GM18526 (cell line): ENCODE measurements around the gene CALY.

Source experiments
- POLR2A ChIP-seq: IDR thresholded peaks from 3 replicates; pipeline ENCODE4 v1.6.1; 2011; ENCODE audit not compliant: insufficient read length; ENCODE audit errors: extremely low read depth

The CALY gene

DNA sequence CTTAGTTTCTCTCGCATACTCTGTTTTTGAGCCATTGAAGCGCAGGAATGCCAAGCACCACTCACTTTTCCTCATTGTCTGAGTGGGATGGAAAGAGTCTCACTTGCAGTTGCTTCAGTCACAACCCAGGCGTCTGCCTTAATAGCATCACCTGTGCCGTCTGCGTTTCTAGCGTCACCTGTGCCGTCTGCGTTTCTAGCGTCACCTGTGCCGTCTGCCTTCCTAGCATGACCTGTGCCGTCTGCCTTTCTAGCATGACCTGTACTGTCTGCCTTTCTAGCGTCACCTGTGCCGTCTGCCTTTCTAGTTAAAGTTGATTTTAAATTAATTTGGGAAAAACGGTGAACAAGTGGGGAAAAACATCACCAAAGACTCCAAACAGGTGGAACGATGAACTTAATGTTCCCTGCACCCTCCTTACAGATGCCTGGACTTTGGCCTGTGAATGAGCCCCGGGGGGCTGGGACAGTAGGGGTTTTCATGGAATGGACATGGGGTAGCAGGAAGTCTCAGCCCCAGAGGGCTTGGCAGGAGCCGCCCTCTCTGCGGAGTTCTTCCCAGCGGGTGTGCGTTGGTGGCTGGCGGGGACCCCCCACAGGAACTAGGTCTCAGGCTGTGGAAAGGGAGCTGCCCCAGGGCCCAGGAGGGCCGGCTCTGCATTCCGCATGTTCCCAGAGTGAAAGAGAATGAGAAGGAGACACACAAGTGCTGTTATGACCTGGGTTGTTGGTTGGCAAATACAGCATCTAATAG is 24.5 kb downstream of the CALY start:
- TF ChIP-seq POLR2A: no peak

DNA sequence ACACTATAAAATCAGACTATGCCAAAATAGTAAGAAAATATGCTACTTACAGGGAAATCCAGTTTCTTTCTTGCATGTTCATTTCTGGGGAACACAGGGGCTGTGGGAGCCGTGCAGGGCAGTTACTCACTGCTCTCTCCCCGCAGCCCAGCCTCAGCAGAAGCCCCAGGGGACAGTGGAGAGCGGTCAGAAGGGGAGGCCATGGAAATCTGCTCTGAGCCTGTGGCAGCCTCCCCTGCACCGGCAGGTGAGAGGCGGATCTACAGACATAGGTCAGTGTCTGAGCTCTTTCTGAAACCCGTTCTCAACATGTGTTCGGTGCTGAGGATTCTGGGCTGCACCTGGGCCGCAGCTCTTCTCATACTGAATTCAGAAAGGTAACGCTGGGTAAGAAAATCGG is 25.1 kb downstream of the CALY start:
- no peak for TF ChIP-seq POLR2A

DNA sequence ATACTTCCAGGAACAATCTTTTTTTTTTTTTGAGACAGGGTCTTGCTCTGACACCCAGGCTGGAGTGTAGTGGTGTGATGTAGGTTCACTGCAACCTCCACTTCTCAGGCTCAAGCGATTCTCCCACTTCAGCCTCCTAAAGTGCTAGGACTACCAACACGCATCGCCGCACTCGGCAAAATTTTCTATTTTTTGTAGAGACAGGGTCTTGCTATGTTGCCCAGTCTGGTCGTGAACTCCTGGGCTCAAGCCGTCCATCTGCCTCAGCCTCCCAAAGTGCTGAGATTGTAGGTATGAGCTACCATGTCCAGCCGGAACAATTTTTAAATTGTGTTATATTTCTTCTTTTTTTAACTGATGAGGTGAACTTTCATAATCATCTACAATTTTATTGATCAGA is 25.9 kb downstream of the CALY start:
- TF ChIP-seq POLR2A: no peak

DNA sequence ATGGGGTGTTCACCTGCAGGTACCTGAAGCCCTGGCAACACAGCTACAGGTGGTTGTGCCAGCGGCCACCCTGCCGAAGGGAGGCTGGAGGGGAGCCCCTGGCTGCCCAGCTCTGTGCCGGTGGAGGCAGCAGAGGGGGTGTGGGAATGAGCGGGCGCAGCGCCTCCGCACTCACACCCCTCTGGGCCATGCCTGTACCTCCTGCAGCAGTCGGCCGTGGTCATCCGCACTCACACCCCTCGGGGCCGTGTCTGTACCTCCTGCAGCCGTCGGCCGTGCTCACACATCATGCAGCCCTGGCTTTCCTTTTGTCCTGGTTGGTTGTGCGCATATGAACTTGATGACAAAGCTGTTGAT is 26.3 kb downstream of the CALY start:
- TF ChIP-seq POLR2A: no peak

GRCh38 chr10:133309720-133310398 is 26.8 kb downstream of the CALY start:
- no peak for TF ChIP-seq POLR2A

DNA sequence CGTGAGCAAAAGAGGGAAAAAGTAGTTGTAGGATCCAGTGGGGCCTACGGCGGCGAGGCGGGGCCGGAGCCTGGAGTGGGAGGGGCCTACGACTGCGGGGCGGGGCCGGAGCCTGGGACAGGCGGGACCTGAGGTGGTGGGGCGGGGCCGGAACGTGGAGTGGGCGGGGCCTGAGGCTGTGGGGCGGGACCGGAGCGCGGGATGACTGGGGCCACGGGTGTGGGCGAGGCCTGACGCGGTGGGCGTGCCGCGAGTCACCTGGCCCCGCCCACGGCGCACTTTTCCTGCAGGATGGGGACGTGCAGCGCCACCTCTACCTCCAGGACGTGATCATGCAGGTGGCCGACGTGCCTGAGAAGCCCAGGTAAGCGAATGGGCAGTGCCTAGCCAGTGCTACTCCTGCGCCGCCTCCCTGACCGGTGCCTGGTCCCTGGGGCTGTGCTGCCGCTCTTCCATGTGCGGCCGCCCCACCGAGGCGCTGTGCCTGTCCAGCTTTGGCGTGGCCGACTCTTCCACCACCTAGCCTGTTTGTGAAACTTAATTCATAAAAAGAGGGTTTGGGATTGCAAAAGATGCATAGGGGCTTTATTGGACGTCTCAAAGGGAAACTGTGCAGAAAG is 27.5 kb downstream of the CALY start:
- TF ChIP-seq POLR2A: no peak

DNA sequence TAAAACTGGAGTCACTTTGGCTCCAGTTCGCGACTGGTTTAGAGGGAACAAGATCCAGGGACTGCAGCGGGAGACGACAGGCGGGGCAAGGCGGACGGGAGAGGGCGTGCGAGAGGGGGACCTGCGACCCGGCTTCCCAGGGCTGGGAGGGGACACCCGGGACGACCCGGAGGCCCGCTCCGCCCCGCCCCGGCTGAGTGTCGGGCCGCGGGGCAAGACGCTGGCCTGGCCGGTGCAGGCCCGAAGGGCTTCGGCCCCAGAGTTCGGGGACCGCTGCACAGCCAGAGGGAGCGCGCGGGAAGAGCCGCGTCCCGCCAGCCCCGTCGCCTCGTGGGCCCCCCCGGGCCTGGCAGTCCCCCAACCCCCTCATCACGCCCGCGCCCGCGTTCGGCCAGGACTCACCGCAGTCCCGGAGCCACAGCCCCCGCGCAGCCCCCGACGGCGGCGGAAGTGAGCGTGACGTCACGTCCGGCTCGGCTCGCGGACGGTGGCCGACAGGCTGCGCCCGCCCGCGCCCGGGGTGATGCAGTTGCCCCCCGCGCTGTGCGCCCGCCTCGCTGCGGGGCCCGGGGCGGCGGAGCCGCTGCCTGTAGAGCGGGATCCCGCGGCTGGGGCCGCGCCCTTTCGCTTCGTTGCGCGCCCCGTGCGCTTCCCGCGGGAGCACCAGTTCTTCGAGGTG is 28.1 kb downstream of the CALY start, which contains the start of the genes TUBGCP2 and ZNF511:
Gene TUBGCP2, minus strand, starts transcription at position 452 of the 679 bp plus-strand sequence. CDS start 5,931 bp downstream, outside the sequence.
Gene ZNF511, plus strand, starts transcription at position 494 of the 679 bp plus-strand sequence. Its CDS starts 30 bp downstream, at position 524.
- peak; percentile 50 for TF ChIP-seq POLR2A

DNA sequence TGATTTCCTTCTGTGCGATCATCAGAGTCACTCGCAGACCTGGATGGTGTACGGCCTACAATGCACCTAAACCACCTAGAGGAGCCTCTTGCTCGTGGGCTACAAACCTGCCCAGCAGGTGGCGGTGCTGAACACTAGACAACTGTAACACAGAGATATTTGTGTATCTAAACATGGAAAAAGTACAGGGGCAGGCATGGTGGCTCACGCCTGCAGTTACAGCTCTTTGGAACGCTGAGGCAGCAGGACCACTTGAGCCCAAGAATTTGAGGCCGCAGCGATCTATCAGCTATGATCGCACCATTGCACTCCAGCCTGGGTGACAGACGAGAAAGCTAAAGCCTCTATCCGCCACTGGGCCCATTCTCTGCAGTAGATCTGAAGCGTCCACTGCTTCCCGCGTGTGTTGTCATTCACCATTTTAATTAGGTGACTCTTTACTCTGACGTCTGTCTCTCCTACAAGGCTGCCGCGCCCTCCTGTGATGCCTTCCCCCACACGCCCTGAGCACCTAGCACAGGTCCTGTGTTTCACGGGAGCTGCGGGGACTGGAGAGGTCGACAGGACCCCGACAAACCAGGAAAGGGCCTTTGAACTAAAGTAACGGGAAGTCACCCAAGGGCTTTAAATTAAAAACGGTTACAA is 28.8 kb downstream of the CALY start:
- TF ChIP-seq POLR2A: no peak

DNA sequence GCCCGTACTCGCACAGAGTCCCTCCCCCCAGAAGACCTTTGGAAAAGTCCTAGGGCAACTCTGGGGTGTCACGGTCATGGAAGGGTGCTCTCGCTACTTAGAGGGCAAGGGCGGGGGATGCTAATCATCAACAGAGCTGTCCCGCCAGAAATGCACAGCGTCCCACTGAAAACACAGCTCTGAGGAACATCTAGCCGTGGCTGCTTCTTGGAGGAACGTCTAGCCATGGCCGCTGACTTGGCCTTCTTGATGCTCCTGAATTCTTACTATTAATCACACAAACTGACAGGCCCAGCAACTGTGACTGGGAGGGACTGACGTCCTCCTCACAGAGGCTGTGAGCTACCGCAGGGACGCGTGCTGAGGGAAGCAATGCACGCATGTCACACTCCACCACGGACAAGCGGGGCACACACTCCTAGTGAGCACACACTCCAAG is 29.7 kb downstream of the CALY start:
- TF ChIP-seq POLR2A: no peak

DNA sequence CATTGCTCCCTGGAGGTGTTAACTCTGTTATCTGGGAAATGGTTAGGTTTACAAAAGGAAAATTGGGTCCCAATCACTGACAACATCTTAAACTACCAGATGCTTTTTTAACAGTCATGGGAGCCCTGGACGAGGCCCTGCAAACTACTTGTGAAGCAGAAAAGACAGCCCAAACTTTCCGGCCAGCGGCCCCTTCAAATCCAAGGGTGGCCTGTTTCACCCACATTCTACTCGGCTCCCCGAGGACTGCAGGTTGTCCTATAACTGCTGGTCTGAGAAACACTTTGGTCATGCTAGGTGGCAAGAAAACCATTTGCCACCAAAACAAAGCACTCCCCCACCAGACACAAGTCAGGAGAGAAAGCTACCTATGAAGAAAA is 30.6 kb downstream of the CALY start:
- TF ChIP-seq POLR2A: no peak

GRCh38 chr10:133303206-133303605 is 33.5 kb downstream of the CALY start:
- no peak for TF ChIP-seq POLR2A

DNA sequence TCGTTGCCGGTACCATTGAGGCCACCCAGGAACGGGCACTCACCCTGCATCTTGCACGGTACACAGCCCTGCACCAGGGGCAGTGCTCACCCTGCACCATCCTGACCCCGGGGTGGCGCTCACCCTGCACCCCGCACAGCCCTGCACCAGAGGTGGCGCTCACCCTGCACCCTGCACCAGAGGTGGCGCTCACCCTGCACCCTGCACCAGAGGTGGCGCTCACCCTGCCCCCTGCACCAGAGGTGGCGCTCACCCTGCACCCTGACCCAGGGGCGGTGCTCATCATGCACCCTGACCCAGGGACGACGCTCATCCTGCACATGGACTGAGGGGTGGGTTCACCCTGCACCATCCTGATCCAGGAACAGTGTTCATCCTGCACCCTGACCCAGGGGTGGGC is 34.5 kb downstream of the CALY start:
- no peak for TF ChIP-seq POLR2A

DNA sequence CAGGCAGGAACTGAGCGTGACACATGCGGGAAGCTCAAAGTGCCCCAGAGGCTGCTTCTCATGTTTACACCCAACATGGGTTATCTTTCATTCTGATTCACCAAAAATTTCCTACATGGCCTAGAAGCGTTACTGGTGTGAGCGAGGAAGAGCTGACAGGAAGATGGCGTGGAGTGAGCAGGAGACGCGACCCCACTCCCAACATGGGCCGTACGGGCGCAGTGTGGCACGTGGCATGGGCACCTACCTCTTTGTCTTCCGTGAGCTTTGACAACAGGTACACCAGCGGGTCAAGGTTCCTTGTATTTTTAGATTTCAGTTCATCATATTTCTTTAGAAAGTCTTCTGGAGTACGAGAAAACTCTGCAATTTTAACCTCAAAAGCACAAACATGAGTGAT is 37.0 kb downstream of the CALY start:
- TF ChIP-seq POLR2A: no peak

DNA sequence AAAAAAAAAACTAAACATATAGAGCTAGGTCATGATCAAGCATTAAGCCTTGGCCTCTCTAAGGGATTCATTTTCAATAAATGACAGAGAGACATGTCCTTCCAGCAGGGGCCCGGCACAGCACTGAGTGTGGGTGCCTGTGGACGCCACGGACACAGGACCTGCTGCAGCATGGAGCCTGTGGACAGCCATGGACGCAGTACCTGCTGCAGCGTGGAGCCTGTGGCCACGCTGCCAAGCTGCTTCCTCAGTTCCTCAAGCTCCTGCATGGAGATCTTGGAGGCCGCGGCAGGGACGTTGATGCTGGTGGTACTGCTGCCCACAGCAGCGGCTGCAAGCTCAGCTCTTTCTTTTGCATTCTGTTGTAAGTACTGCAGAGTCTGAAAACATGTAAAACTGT is 37.5 kb downstream of the CALY start:
- no peak for TF ChIP-seq POLR2A

DNA sequence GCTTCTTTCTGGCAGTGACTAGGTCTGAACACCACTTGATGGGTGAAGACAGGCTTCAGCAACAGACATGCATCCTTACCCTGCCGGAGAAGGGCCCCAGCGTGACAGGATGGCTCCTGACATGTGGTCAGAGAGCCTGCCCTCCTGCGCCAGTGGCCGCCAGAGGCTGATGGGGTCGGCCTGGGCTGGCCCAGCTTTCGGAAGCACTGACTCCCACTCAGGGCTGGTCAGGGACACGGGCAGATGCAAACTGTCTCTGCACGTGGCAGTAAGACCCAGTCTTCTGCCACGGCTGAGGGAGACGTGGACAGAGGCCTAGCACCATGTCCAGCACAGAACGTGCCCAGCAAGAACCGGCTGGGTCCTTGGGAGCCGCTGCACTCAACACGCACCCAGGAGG is 38.2 kb downstream of the CALY start:
- TF ChIP-seq POLR2A: no peak
